Activated T-cell treated with anti-CD3 and anti-CD28 coated beads, Interleukin-2, amount 50 U/mL, for 4 hours (primary cell): ENCODE results near the gene MBD5. TPM values are rescaled to one million over a fixed set of nuclear protein-coding genes. Genes with fewer than 3 reads are reported as not detected.

Experiments used
- ATAC-seq, 2 donors: fragments of 200-7000 bp; cut with Tn5 transposase; one replicate each; pipeline ENCODE4 v1.10.0; 2021
- DNase-seq: peaks from one replicate; pipeline ENCODE4 v3.0.0-alpha.2; 2020
- H3K27me3 Mint-ChIP-seq: one replicate; pipeline ENCODE4 v1.8.0; 2021; ENCODE audit warnings: low read depth, mixed read lengths
- H3K36me3 Mint-ChIP-seq: one replicate; pipeline ENCODE4 v1.8.0; 2022; ENCODE audit warnings: mixed read lengths; ENCODE audit not compliant: insufficient read depth
- H3K4me1 Mint-ChIP-seq: one replicate; pipeline ENCODE4 v1.8.0; 2021; ENCODE audit warnings: low read depth, mixed read lengths
- H3K4me3 Mint-ChIP-seq: one replicate; pipeline ENCODE4 v1.8.0; 2021; ENCODE audit warnings: mild to moderate bottlenecking, moderate library complexity, mixed read lengths
- H3K9me3 Mint-ChIP-seq: one replicate; pipeline ENCODE4 v1.8.0; 2021; ENCODE audit warnings: mixed read lengths
- total RNA-seq, 3 donors: library from RNA; stranded (reverse); gene quantifications; one replicate each; pipeline ENCODE4 v1.2.1, GENCODE V29; 2021

MBD5 gene
- total RNA-seq, 3 donors from 2014 or later, result 8.1 to 8.9 (median 8.2) TPM

- peaks cover 7% of the 10 kb centered on the region for H3K36me3 Mint-ChIP-seq
- H3K4me3 Mint-ChIP-seq, result no peak overlapping the region
- no peak for ATAC-seq
- DNase-seq, result no peak
- no peaks in the 10 kb centered on the region for H3K9me3 Mint-ChIP-seq
- no peaks in the 10 kb centered on the region for H3K27me3 Mint-ChIP-seq
- no peaks in the 10 kb centered on the region for H3K4me1 Mint-ChIP-seq
Measured at GRCh38 chr2:148298196-148298595, 277.3 kb downstream of the MBD5 start.

DNA sequence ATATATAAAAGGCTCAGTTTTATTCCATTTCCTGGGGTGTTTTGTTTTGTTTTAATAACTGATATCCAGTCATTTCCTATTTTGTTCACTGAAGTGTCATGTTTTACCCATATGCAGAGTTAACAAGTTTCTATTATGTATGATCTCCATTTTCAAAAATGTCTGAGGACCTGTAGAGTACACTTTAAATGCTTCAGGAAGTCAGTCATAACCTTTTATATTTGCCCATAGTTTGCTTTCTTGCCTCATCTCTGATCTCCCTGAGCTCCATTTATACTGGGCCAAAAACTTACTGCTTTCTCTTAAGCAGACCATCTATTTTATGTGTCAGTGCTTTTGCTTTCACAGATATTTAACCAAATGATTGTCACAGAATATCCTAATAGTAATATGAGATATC, 278.7 kb downstream of the MBD5 start:
- no peak for ATAC-seq
- no peaks in the 10 kb centered on the region for H3K27me3 Mint-ChIP-seq
- peaks cover 7% of the 10 kb centered on the region for H3K36me3 Mint-ChIP-seq

DNA sequence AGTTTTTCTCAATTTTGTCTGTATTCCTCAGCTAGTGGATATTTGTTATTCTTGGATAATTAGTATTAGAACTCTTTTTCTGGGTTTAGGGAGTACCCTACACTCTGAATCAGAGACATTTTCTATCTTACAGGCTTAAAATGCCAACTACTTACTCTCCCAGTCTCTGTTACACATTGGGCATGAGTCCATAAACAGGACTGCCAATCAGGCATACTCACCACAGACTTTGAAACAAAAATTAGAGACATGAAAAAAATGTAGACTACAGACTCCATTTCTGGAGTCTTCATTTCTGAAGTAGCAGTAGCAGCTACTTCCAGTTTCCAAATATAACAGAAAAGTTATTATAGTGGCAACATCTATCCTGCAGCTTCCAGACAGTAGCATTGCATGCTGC, 279.7 kb downstream of the MBD5 start:
- no peak overlapping the region for H3K4me3 Mint-ChIP-seq
- ATAC-seq (no peak), DNase-seq (no peak)
- H3K4me1 Mint-ChIP-seq, result no peaks in the 10 kb centered on the region
- peaks cover 8% of the 10 kb centered on the region for H3K36me3 Mint-ChIP-seq
- no peaks in the 10 kb centered on the region for H3K27me3 Mint-ChIP-seq
- H3K9me3 Mint-ChIP-seq, result no peaks in the 10 kb centered on the region

More for the DNA sequence above, 278.7 kb downstream of the MBD5 start:
- DNase-seq, result no peak
- H3K4me1 Mint-ChIP-seq, result no peaks in the 10 kb centered on the region
- H3K9me3 Mint-ChIP-seq, result no peaks in the 10 kb centered on the region
- H3K4me3 Mint-ChIP-seq, result no peak overlapping the region

DNA sequence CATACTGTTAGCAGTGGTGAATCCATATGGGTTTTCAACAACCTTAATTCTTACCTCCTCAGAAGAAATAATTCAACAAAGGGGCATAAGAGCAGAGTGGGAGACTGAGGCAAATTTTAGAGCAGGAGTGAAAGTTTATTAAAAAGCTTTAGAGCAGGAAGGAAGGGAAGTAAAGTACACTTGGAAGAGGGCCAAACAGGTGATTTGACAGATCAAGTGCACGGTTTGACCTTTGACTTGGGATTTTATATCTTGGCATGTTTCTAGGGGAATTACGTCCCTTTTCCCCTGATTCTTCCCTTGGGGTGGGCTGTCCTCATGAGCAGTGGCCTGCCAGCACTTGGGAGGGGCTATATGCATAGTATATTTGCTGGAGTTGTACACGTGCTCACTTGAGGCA, 280.5 kb downstream of the MBD5 start:
- no peaks in the 10 kb centered on the region for H3K4me1 Mint-ChIP-seq
- no peaks in the 10 kb centered on the region for H3K9me3 Mint-ChIP-seq
- no peak overlapping the region for H3K4me3 Mint-ChIP-seq
- no peaks in the 10 kb centered on the region for H3K27me3 Mint-ChIP-seq
- ATAC-seq, result no peak
- H3K36me3 Mint-ChIP-seq, result peaks cover 8% of the 10 kb centered on the region
- no peak for DNase-seq

GRCh38 chr2:148302526-148302925, 281.6 kb downstream of the MBD5 start:
- Mint-ChIP-seq H3K4me1 (no peaks in the 10 kb centered on the region), H3K27me3 (no peaks in the 10 kb centered on the region), H3K4me3 (no peak overlapping the region), H3K36me3 (peaks cover 10% of the 10 kb centered on the region), H3K9me3 (no peaks in the 10 kb centered on the region)
- DNase-seq (no peak), ATAC-seq (no peak)

GRCh38 chr2:148303161-148303560, 282.3 kb downstream of the MBD5 start:
- no peak overlapping the region for H3K4me3 Mint-ChIP-seq
- H3K36me3 Mint-ChIP-seq, result peaks cover 10% of the 10 kb centered on the region
- no peak for DNase-seq
- no peaks in the 10 kb centered on the region for H3K27me3 Mint-ChIP-seq
- H3K9me3 Mint-ChIP-seq, result no peaks in the 10 kb centered on the region
- H3K4me1 Mint-ChIP-seq, result no peaks in the 10 kb centered on the region
- no peak for ATAC-seq

- DNase-seq, result no peak
- H3K27me3 Mint-ChIP-seq, result no peaks in the 10 kb centered on the region
- ATAC-seq, result no peak
Measured at GRCh38 chr2:148305476-148305875, 284.6 kb downstream of the MBD5 start.

DNA sequence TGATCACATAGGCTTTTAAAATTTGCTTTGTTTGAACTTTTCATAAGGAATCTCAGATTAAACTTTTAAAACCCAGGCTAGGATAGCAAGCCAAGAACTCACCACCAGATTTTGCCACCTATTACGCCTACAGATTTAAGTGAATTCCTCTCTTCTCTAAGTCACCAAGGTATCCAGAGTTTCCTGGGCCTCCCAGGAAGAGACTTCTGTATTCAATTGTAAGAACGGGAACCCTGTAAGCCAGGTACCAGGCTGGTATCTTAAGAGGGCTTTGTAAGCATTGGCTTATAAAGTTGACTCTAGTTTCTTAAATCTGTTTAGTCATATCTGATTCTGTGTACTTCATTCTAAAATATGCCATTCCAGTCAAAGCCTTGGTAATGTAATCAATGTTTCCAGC, 285.1 kb downstream of the MBD5 start:
- Mint-ChIP-seq H3K4me3 (no peak overlapping the region), H3K9me3 (no peaks in the 10 kb centered on the region), H3K27me3 (no peaks in the 10 kb centered on the region), H3K4me1 (no peaks in the 10 kb centered on the region), H3K36me3 (peaks cover 17% of the 10 kb centered on the region)
- no peak for DNase-seq
- no peak for ATAC-seq

More at GRCh38 chr2:148305476-148305875, 284.6 kb downstream of the MBD5 start:
- Mint-ChIP-seq H3K4me1 (no peaks in the 10 kb centered on the region), H3K36me3 (peaks cover 12% of the 10 kb centered on the region), H3K4me3 (no peak overlapping the region), H3K9me3 (no peaks in the 10 kb centered on the region)

DNA sequence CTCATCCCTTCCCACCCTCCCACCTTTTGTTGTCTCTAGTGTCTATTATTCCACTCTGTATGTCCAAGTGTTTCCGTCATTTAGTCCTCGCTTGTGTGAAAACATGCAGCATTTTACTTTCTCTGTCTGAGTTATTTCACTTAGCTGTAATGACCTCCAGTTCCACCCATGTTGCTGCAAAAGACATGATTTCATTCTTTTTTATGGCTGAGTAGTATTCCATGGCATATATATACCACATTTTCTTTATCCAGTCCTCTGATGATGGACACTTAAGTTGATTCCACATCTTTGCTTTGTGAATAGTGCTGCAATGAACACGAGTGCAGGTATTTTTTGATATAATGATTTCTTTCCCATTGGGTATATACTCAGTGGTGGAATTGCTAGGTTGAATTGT, 296.7 kb downstream of the MBD5 start:
- Mint-ChIP-seq H3K36me3 (peaks cover 34% of the 10 kb centered on the region), H3K4me3 (no peak overlapping the region), H3K27me3 (no peaks in the 10 kb centered on the region), H3K9me3 (no peaks in the 10 kb centered on the region), H3K4me1 (no peaks in the 10 kb centered on the region)
- ATAC-seq (no peak), DNase-seq (no peak)

DNA sequence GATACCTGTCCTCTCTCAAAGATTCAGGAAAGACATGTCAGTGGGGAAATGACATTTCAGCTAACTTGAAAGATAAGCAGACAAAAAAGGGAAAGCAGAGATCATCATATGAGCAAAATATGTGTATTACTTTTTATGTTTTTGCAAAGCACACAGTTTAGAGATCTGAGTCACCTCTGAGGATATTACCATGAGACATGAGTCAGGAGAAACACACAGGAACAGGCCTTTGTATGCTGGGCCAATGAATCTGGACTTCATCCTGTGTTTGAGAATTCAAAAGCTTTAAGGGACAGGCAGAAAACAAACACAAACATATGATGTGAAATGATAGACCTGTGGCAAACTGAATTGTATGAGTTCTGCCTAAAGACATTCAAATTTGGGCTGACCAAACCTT, 317.6 kb downstream of the MBD5 start:
- Mint-ChIP-seq H3K4me1 (no peaks in the 10 kb centered on the region), H3K9me3 (peaks cover 7% of the 10 kb centered on the region), H3K4me3 (no peak overlapping the region), H3K27me3 (no peaks in the 10 kb centered on the region), H3K36me3 (peaks cover 35% of the 10 kb centered on the region)
- ATAC-seq (no peak), DNase-seq (no peak)

DNA sequence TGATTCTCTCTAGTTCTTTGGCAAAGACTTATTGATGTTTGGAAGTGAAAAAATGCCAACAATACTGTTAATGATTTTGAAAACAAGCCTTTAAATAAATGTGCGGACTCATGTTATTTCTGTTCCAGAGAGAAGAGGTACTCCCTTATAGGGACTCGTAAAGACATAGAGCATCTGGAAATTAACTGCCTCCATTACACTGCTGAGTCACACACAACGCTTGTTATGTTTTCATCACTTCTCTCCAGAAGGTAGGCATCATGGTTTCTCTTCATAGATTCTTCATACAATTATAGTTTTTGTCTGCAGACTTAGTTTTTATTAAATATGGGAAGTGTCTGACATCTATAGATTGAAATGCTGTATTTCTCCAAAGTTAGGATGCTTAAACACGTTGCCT, 321.2 kb downstream of the MBD5 start:
- H3K9me3 Mint-ChIP-seq, result peaks cover 9% of the 10 kb centered on the region
- ATAC-seq (no peak), DNase-seq (no peak)
- H3K27me3 Mint-ChIP-seq, result no peaks in the 10 kb centered on the region
- H3K4me3 Mint-ChIP-seq, result no peak overlapping the region
- peaks cover 36% of the 10 kb centered on the region for H3K36me3 Mint-ChIP-seq
- H3K4me1 Mint-ChIP-seq, result no peaks in the 10 kb centered on the region

GRCh38 chr2:148350199-148350598, 329.3 kb downstream of the MBD5 start:
- no peaks in the 10 kb centered on the region for H3K27me3 Mint-ChIP-seq
- no peak overlapping the region for H3K4me3 Mint-ChIP-seq
- ATAC-seq (no peak), DNase-seq (no peak)
- H3K4me1 Mint-ChIP-seq, result no peaks in the 10 kb centered on the region
- peaks cover 12% of the 10 kb centered on the region for H3K9me3 Mint-ChIP-seq
- H3K36me3 Mint-ChIP-seq, result peaks cover 30% of the 10 kb centered on the region

GRCh38 chr2:148351437-148352143, 330.7 kb downstream of the MBD5 start:
- Mint-ChIP-seq H3K4me3 (no peak overlapping the region), H3K36me3 (peaks cover 25% of the 10 kb centered on the region), H3K27me3 (no peaks in the 10 kb centered on the region), H3K9me3 (peaks cover 12% of the 10 kb centered on the region), H3K4me1 (no peaks in the 10 kb centered on the region)
- DNase-seq, result no peak
- ATAC-seq, result no peak

DNA sequence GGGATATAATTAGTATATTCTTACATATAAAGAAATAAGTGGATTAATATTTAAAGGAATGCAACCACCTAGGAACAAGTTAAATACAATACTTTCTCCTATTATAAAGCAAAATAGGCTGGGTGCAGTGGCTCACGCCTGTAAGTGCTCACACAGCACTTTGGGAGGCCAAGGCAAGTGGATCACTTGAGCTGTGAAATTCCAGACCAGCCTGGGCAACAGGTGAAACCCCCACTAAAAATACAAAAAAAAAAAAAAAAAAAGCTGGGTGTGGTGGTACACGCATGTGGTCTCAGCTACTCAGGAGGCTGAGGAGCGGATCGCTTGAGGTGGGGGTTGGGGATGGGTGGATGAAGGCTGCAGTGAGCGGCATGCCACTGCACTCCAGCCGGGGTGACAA, 337.5 kb downstream of the MBD5 start:
- Mint-ChIP-seq H3K36me3 (peaks cover 27% of the 10 kb centered on the region), H3K4me1 (no peaks in the 10 kb centered on the region), H3K27me3 (no peaks in the 10 kb centered on the region), H3K4me3 (no peak overlapping the region), H3K9me3 (peaks cover 5% of the 10 kb centered on the region)
- ATAC-seq, result no peak
- no peak for DNase-seq

- Mint-ChIP-seq H3K27me3 (no peaks in the 10 kb centered on the region), H3K36me3 (peaks cover 25% of the 10 kb centered on the region), H3K4me1 (no peaks in the 10 kb centered on the region), H3K9me3 (peaks cover 13% of the 10 kb centered on the region), H3K4me3 (no peak overlapping the region)
- ATAC-seq (no peak), DNase-seq (no peak)
Measured at GRCh38 chr2:148360662-148361061, 339.8 kb downstream of the MBD5 start.
